Ovary (tissue), 9 donors: ENCODE results near the gene ABHD4. TPM values are rescaled to one million over a fixed set of nuclear protein-coding genes. Genes with fewer than 3 reads are reported as not detected.

Experiments used
- DNase-seq, 5 donors: peaks; one replicate each; pipeline ENCODE4 v3.0.0-alpha.2; 2019 to 2020
- H3K27ac ChIP-seq, 2 donors: fragments of 200-600 bp; one replicate each; pipeline versions ENCODE4 v1.5.1 to v1.8.0; 2019 to 2022
- H3K27me3 ChIP-seq: fragments of 200-600 bp; one replicate; pipeline ENCODE4 v1.8.0; 2022
- H3K36me3 ChIP-seq: fragments of 200-600 bp; sonication (generic); one replicate; pipeline ENCODE4 v1.5.1; 2019
- H3K4me1 ChIP-seq: one replicate; pipeline ENCODE4 v1.8.1; 2013; ENCODE audit warnings: mild to moderate bottlenecking, moderate library complexity; ENCODE audit not compliant: insufficient read depth
- H3K4me3 ChIP-seq: fragments of 200-600 bp; sonication (generic); one replicate; pipeline ENCODE4 v1.5.1; 2017
- H3K9me3 ChIP-seq, 2 donors: fragments of 200-600 bp in 1 of 2; sonication (generic) in 1 of 2; one replicate each; pipeline versions ENCODE4 v1.5.1 to v1.8.1; 2013 to 2019; ENCODE audit warnings: mild to moderate bottlenecking in 1 of 2, moderate library complexity in 1 of 2
- EP300 ChIP-seq: sonication (generic); formaldehyde crosslinking; IDR thresholded peaks from one replicate; pipeline ENCODE4 v1.6.1; 2017; ENCODE audit warnings: antibody characterized with exemption
- POLR2A ChIP-seq: fragments of 450-650 bp; IDR thresholded peaks from one replicate; pipeline ENCODE4 v1.6.1; 2017; ENCODE audit warnings: antibody characterized with exemption, mild to moderate bottlenecking, moderate library complexity
- WGBS, 3 donors: extraction: QIAGEN DNeasy Blood & Tissue Kit in 1 of 3; methylation state at CpG; one replicate each; pipeline versions ENCODE4 v1.1.5 to v1.1.7; 2013 to 2017; 5-methylcytosine and 5-hydroxymethylcytosine counted together
- intact Hi-C, 4 donors: fragments of 100-400 bp; cut with DNase I; formaldehyde crosslinking; loops; one replicate each; pipeline versions ENCODE4 v1.11.0 to v1.15.1; 2022 to 2023
- polyA plus RNA-seq, 2 donors: library from polyadenylated mRNA; stranded (reverse); fragments of 200-250 nt in 1 of 2; fragments of 350-450 nt in 1 of 2; fragmentation: Illumina TruSeq in 1 of 2; extraction: RNeasy Lipid Tissue Mini Kit (QIAGEN cat#74804) in 1 of 2; gene quantifications; one replicate each; pipeline ENCODE4 v1.2.3, GENCODE V29; 2013 to 2014
- total RNA-seq, 7 donors: library from RNA; depleted of rRNA in 2 of 7; stranded (reverse); fragments of >200 nt in 2 of 7; fragmentation: NEBNext Ultra II Directional in 3 of 7; extraction: Animal tissue kit (Norgen Biotek cat#: 25700) in 3 of 7; gene quantifications; one replicate each; pipeline versions ENCODE4 v1.1.0 to v1.2.4, GENCODE V29; 2016 to 2023
- TF ChIP-seq, protein P1 (sequence below), 3 donors: fragments of 450-650 bp in 2 of 3; fragments of 200-600 bp in 1 of 3; IDR thresholded peaks; one replicate each; pipeline versions ENCODE4 v1.5.1 to v1.8.0; 2016 to 2022; ENCODE audit warnings: antibody characterized with exemption in 3 of 3, mild to moderate bottlenecking in 1 of 3
- donor health status: DM: no; HTN: no; CAD: no; lungs with moderate emphysema.
- donor health status: DM: no; HTN: no; CAD: no.
- donor health status: Bipolar disorder and iron deficiency.
- donor health status: DM: yes; HTN: yes; CAD: no.
- donor health status: DM: no; HTN: no; CAD: no.
- donor health status: DM: yes; HTN: yes; CAD: no.

ABHD4 gene
- total and polyA plus RNA-seq, 9 donors, result 5.6 to 64.0 (median 18.8) TPM

DNA sequence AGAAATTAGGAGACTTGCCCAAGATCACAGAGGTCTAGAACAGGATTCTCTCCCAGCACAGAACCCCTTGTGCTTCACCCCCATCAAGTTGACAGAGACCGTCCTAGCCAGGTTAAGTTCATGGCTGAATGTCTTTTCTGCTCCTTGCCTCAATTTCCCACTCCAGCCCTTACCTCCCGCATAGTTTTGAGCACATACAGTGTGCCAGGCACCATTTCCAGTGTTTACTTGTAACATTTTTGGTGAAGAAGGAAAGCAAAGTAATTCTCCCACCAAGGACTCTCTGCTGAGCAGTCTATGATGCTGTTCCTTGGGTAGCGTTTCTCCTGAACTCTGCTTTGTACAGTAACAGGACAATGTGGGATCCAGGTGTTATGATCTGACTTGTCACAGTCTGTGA, 1.2 kb downstream of the ABHD4 start:
- intact Hi-C loops, result loop anchor here in 1 of 4 donors (10.0 kb wide), 1 partner anchor 165 kb away; the partner anchor contains the start of gene OXA1L
- Histone ChIP-seq H3K27ac (no peak overlapping the region), H3K4me3 (peak overlapping the region; percentile 76), H3K9me3 (no peaks in the 10 kb centered on the region), H3K36me3 (no peaks in the 10 kb centered on the region), H3K4me1 (no peaks in the 10 kb centered on the region), H3K27me3 (no peaks in the 10 kb centered on the region)
- WGBS, 3 donors, result 90 to 94% (median 90%) methylated on average over 3 of the region's 3 CpGs
- DNase-seq, result no peak
- TF ChIP-seq, protein P1, sequence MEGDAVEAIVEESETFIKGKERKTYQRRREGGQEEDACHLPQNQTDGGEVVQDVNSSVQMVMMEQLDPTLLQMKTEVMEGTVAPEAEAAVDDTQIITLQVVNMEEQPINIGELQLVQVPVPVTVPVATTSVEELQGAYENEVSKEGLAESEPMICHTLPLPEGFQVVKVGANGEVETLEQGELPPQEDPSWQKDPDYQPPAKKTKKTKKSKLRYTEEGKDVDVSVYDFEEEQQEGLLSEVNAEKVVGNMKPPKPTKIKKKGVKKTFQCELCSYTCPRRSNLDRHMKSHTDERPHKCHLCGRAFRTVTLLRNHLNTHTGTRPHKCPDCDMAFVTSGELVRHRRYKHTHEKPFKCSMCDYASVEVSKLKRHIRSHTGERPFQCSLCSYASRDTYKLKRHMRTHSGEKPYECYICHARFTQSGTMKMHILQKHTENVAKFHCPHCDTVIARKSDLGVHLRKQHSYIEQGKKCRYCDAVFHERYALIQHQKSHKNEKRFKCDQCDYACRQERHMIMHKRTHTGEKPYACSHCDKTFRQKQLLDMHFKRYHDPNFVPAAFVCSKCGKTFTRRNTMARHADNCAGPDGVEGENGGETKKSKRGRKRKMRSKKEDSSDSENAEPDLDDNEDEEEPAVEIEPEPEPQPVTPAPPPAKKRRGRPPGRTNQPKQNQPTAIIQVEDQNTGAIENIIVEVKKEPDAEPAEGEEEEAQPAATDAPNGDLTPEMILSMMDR (IDR thresholded peaks at IDR 0.05), result no peak
- TF ChIP-seq POLR2A, result no peak
- TF ChIP-seq EP300, result no peak

DNA sequence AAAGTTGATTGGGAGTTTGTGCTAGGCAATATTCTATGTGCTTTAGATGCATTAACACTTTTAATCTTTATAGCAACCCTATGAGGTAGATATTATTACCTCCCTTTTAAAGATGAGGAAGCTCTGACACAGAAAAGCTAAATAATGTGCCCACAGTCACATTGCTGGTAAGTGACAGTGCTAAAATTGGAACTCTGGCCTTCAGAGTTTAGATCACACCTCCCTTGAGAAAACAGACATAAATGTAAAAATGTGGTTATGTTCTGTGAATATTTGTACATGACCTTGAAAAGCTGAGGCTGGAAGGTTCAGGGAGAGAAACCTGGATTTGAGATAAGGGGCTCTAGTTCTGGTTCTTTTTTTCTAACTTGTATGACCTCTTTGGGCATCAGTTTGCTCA, 1.9 kb downstream of the ABHD4 start:
- no peak overlapping the region for H3K4me3 ChIP-seq
- intact Hi-C loops, result no loop called here
- H3K36me3 ChIP-seq, result no peaks in the 10 kb centered on the region
- TF ChIP-seq, protein P1 (IDR thresholded peaks at IDR 0.05), result no peak
- TF ChIP-seq POLR2A (no peak), EP300 (no peak)
- DNase-seq, result no peak
- no peaks in the 10 kb centered on the region for H3K27me3 ChIP-seq
- H3K9me3 ChIP-seq, result no peaks in the 10 kb centered on the region
- H3K4me1 ChIP-seq, result no peaks in the 10 kb centered on the region
- no peak overlapping the region for H3K27ac ChIP-seq

DNA sequence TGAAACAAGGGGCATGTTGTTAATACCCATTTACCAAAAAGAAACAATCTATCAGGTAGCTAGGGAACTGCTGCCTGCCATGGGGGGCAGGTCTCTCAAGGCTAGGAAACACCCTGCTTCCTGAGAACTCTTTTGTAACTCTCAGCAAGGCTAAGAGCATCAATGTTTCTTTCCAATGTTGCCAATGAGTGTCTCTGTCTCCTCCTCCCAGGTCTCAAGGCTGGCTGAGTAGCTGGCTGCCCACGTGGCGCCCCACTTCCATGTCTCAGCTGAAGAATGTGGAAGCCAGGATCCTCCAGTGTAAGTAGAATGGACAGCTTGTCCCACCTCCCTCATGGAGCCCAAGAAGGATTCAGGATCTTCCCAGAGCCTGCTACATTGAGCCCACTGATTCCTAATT, 3.4 kb downstream of the ABHD4 start:
- Histone ChIP-seq H3K36me3 (no peaks in the 10 kb centered on the region), H3K27me3 (no peaks in the 10 kb centered on the region), H3K9me3 (no peaks in the 10 kb centered on the region), H3K4me1 (no peaks in the 10 kb centered on the region), H3K4me3 (no peak overlapping the region), H3K27ac (no peak overlapping the region)
- DNase-seq, result no peak
- intact Hi-C loops, result no loop called here
- 84 to 94% (median 93%) methylated on average over 2 of the region's 2 CpGs for WGBS, 3 donors
- TF ChIP-seq POLR2A (no peak), EP300 (no peak)
- TF ChIP-seq, protein P1 (IDR thresholded peaks at IDR 0.05), result no peak

DNA sequence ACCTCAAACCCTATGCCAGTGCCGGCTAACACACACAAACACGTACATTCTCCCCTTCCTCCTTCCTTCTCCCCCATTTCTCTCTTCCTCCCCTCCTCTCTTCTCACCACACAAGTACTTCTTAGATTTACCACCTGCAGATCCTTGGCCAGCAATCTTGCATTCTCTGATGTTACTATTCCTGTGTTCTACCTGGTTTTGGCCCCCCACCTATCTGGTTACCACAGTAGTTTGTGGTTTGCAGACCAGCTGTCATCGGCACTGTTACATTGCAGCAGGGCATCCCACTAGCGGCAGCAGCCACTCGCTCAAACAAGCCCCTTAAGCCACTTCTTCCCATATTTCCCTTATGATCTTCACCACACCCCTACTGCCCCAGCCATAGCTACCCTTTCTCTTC, 3.9 kb downstream of the ABHD4 start:
- Histone ChIP-seq H3K27me3 (no peaks in the 10 kb centered on the region), H3K4me3 (no peak overlapping the region), H3K4me1 (no peaks in the 10 kb centered on the region), H3K9me3 (no peaks in the 10 kb centered on the region), H3K27ac (no peak overlapping the region), H3K36me3 (no peaks in the 10 kb centered on the region)
- TF ChIP-seq EP300, result no peak
- TF ChIP-seq POLR2A, result no peak
- TF ChIP-seq, protein P1 (IDR thresholded peaks at IDR 0.05), result no peak
- no peak for DNase-seq
- 93 to 96% (median 94%) methylated on average over 5 of the region's 5 CpGs for WGBS, 3 donors
- intact Hi-C loops, result no loop called here

DNA sequence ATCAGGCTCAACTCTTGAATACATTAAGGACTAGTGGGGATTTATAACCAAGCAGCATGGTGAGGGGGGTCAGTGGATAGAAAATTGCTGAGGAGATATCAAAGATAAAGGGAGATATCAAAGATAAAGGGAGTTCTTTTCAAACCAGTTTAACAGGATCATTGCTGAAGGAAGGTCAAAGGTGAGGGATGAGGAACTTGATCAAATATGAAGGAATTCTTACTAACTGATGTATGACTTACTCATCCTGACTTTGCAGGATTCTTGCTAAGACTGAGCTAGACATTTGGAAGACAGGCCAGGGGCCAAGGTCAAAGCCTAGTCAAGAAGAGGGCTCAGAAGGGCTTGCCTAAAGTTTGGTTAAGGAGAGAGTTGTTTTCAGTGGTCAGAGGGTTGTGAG, 4.8 kb downstream of the ABHD4 start:
- TF ChIP-seq POLR2A (no peak), EP300 (no peak)
- TF ChIP-seq, protein P1 (IDR thresholded peaks at IDR 0.05), result no peak
- Histone ChIP-seq H3K4me3 (no peak overlapping the region), H3K27ac (no peak overlapping the region), H3K27me3 (no peaks in the 10 kb centered on the region), H3K4me1 (no peaks in the 10 kb centered on the region), H3K36me3 (no peaks in the 10 kb centered on the region), H3K9me3 (no peaks in the 10 kb centered on the region)
- no peak for DNase-seq
- intact Hi-C loops, result no loop called here
